ENCODE results near the gene ORMDL3.

DNA sequence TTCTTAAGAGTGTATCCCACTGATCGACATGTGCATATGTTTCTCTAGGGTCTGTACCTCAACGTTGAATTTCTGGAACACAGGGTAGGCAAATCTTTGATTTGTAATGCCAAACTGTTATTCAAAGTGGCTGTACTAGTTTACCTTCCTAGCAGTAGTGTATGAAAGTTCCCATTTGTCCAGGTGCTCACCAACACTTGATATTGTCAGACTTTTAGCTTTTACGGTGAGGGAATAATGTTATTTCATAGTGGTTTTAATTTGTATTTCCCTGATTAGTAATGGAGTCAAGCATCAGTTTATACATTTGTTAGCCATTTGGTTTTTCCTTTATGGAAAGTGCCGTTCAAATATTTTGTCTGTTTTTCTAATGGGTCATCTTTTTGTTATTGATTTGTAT is 29.3 kb downstream of the ORMDL3 start:
- TF ChIP-seq EZH2 (IDR thresholded peaks at IDR 0.05) (no peak), POLR2AphosphoS5 (IDR thresholded peaks at IDR 0.05; ENCODE audit: borderline replicate concordance, low read depth, low read length) (no peak), FOXP2 (optimal IDR thresholded peaks at IDR 0.05; ENCODE audit: control extremely low read depth, extremely low read length, insufficient read depth) (no peak)
